ENCODE results near the gene SEC14L2.

Gene SEC14L2

GRCh38 chr22:30444632-30445437, 48.0 kb downstream of the SEC14L2 start (continued):
- TF ChIP-seq ZBTB48 (tag by site-specific recombination; IDR thresholded peaks at IDR 0.05) (0 out of 2 replicates have a peak, but pooled peaks have one; percentile 26), ZNF335 (tag by site-specific recombination; conservative IDR thresholded peaks at IDR 0.05) (peak; percentile 39), ZNF768 (tag by site-specific recombination; IDR thresholded peaks at IDR 0.05) (peak; percentile 68; the same call in 1 of the 2 replicates), PRDM4 (tag by site-specific recombination; IDR thresholded peaks at IDR 0.05) (no peak), ZNF654 (tag by site-specific recombination; IDR thresholded peaks at IDR 0.05; ENCODE audit: low read depth) (peak; percentile 72), ZNF548 (tag by site-specific recombination; IDR thresholded peaks at IDR 0.05) (no peak), ZSCAN16 (tag by site-specific recombination; IDR thresholded peaks at IDR 0.05) (no peak), PRDM10 (tag by site-specific recombination; IDR thresholded peaks at IDR 0.05) (peak; percentile 95), ZNF660 (tag by site-specific recombination; IDR thresholded peaks at IDR 0.05) (peak; percentile 46), KLF8 (tag by site-specific recombination; IDR thresholded peaks at IDR 0.05) (peak; percentile 26; the same call in 1 of the 2 replicates), ZNF26 (tag by site-specific recombination; IDR thresholded peaks at IDR 0.05) (no peak), CTCF (tag by site-specific recombination; IDR thresholded peaks at IDR 0.05) (0 out of 2 replicates have a peak, but pooled peaks have one; percentile 44), GLI4 (tag by site-specific recombination; IDR thresholded peaks at IDR 0.05) (no peak), ZBTB21 (tag by site-specific recombination; IDR thresholded peaks at IDR 0.05) (no peak), ZNF121 (tag by site-specific recombination; IDR thresholded peaks at IDR 0.05) (no peak)

All from HEK293 (cell line).